Skeletal muscle satellite cell (primary cell): Measurements from ENCODE around the gene MYO7A.

Experiments
- H3K27me3 ChIP-seq: 2 replicates; pipeline ENCODE4 v1.7.0; 2013; ENCODE audit warnings: low read length; ENCODE audit not compliant: control insufficient read depth, insufficient read depth
- H3K36me3 ChIP-seq: 2 replicates; pipeline ENCODE4 v1.7.0; 2013; ENCODE audit warnings: mild to moderate bottlenecking, control low read depth, low read length; ENCODE audit not compliant: insufficient read depth
- H3K4me1 ChIP-seq: 2 replicates; pipeline ENCODE4 v1.7.0; 2013; ENCODE audit warnings: low read length; ENCODE audit not compliant: control insufficient read depth, insufficient read depth
- H3K4me2 ChIP-seq: 2 replicates; pipeline ENCODE4 v1.7.0; 2013; ENCODE audit warnings: mild to moderate bottlenecking, low read length
- H3K4me3 ChIP-seq: 2 replicates; pipeline ENCODE4 v1.7.0; 2013; ENCODE audit warnings: low read length
- H3K9ac ChIP-seq: 2 replicates; pipeline ENCODE4 v1.7.0; 2013; ENCODE audit warnings: mild to moderate bottlenecking, low read depth, low read length, moderate library complexity
- H3K9me3 ChIP-seq: replicated peaks from 2 replicates; pipeline ENCODE4 v1.7.0; 2013; ENCODE audit warnings: mild to moderate bottlenecking, control low read depth, low read length

The MYO7A gene

DNA sequence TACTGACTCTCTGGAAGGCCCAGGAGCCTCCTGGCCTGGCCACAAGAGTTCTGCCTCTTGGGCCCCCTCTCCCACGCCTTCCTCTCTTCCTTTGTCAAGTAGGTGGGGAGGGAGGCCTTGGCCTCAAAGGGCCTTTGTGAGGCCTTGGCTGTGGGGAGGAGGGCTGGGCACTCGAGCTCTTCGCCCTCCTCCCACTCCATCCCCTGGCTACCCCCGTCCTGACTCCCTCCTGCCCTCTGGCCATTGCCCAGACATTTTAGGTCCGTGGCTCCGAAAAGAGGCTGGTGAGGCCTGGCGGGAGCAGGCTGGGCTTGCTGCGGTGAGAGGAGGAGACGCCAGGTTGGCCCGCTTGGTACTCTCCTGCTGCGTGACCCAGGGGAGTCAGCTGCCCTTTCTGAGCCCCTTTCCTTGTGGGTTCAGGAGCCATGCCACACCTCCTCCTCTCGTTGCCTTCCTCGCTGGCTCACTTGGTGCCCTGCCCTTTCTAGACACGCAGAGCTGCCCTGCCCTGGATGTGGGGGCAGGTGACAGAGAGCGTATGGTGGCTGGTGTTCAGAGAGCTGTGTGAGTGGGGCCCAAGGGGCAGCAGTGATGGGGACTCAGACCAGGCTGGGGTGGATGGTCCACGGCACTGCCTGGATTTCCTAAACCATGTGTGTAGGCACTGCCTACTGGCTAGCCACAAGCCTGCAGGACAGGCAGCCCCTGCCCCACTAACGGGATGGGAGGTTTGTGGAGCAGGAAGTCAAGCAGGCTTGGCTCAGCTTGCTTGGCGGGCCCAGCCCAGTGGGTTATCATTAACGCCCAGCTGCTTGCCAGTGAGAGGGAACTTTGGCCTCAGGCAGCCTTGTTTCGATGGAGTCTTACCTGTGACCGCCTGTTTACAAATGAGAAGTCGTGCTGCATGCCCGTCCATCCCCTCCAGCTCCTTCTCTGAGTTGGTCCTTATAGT, 41.2 kb upstream of the MYO7A start:
- Histone ChIP-seq H3K4me2 (no peak overlapping the region), H3K4me3 (no peak overlapping the region), H3K4me1 (peaks cover 17% of the 10 kb centered on the region), H3K9me3 (no peaks in the 10 kb centered on the region), H3K36me3 (peaks cover 27% of the 10 kb centered on the region), H3K27me3 (no peaks in the 10 kb centered on the region), H3K9ac (no peak overlapping the region)

DNA sequence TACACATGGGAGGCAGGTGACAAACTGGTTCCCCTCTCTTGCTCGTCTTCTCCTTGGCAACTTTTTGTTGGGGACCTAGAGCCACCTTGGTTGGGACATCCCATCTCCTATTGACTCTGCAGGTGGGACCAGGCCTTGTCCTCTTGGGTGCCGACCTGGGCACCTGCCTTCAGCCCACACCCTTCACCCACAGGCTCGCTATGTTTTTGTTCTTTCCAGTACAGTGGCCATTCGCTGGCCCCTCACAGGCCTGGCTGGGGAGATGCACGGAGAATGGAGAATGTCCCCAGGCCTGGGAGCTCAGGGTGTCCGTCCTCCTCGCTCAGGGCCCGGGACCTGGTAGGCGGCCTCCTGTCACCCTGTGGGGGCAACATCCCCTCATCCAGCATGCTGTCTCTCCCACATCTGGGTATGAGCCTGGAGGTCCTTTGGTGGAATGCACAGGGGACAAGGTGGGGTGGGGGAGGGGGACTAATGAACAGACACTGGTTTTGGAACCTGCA, 40.3 kb upstream of the MYO7A start:
- Histone ChIP-seq H3K36me3 (peaks cover 27% of the 10 kb centered on the region), H3K4me1 (peaks cover 7% of the 10 kb centered on the region), H3K4me3 (no peak overlapping the region), H3K9ac (no peak overlapping the region), H3K27me3 (no peaks in the 10 kb centered on the region), H3K4me2 (no peak overlapping the region), H3K9me3 (no peaks in the 10 kb centered on the region)

DNA sequence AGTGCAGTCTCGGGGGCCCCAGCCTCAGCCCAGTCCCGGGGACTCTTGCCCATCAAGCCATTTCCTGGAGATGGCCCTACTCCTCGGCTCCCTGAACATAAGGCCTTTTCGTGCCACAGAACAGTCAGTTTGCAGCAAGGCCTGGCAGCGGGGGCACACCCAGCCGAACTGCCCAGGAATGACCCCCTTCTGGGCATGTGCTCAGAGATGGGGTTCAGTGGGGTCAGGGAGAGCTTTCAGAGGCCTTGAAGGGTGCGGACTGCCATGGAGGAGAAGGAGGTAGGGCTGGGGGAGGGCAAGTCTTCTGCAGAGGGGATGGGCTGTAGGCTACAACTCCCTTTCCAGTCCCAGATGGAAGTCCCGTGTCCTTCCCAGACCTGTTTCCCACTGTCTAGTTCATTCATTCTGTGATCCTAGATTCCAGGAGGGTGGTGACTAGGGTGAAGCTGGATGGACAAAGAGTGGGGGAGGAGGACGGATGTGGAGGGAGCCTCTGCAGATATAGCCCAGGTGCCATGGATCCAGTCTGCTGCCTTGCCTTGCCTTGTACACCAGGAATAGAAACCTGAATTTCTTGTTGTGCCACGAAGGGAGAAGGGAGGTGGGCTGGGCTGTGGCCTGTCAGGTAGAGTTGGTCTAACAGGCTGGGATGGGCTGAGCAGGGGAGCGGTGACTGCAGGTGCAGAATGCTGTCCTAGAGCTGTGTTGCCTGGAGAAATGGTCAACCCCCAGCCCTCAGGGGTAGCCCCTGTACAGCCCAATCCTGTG, 39.6 kb upstream of the MYO7A start:
- H3K36me3 ChIP-seq = peaks cover 27% of the 10 kb centered on the region
- no peaks in the 10 kb centered on the region for H3K9me3 ChIP-seq
- H3K9ac ChIP-seq = no peak overlapping the region
- H3K4me1 ChIP-seq = peaks cover under 1% of the 10 kb centered on the region
- H3K27me3 ChIP-seq = no peaks in the 10 kb centered on the region
- H3K4me2 ChIP-seq = no peak overlapping the region
- no peak overlapping the region for H3K4me3 ChIP-seq

DNA sequence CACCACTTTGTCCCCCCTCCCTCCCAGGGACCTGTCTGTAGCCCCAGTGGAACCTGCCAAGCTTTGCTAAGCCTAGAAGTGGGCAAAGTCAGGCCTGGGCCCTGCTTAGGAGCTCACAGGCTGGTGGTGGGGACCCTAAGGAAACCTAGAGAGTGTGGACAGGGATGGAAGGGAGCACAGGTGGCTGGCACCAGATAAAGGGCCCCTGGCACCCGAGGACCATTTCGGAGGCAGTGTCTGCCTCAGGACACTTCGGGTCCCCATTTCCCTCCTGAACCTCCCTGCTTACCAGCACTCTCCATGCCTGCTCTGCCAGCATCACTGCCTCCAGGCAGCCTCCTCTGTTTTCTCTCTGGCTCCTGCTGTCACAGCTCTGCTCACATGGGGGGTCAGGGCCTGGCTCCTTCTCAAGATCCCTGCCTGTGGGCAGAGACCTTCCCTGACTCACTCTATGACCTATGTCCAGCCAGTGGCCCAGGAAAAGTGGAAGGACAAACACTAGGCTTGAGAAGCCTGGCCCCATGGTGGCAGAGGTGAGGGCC, 39.0 kb upstream of the MYO7A start:
- H3K4me1 ChIP-seq = no peaks in the 10 kb centered on the region
- no peak overlapping the region for H3K9ac ChIP-seq
- no peak overlapping the region for H3K4me3 ChIP-seq
- H3K4me2 ChIP-seq = no peak overlapping the region
- H3K9me3 ChIP-seq = no peaks in the 10 kb centered on the region
- H3K36me3 ChIP-seq = peaks cover 30% of the 10 kb centered on the region
- no peaks in the 10 kb centered on the region for H3K27me3 ChIP-seq

DNA sequence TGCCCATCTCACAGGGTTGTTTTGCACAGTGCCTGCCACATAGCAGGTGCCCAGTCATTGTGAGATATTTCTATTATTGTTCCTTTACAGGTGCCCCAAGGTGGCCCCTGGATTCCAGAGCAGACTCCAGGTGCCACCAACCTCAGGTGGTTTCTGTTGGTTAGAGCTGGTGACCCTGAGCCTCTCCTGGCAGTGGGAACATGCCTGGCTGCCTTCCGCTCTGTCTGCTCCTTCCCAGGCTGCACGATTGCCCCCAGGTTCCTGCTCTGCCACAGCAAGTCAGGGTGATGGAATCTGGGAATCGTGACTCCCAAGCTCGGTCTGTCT, 38.0 kb upstream of the MYO7A start:
- no peaks in the 10 kb centered on the region for H3K9me3 ChIP-seq
- no peak overlapping the region for H3K4me3 ChIP-seq
- no peaks in the 10 kb centered on the region for H3K4me1 ChIP-seq
- H3K9ac ChIP-seq = no peak overlapping the region
- no peaks in the 10 kb centered on the region for H3K27me3 ChIP-seq
- no peak overlapping the region for H3K4me2 ChIP-seq
- peaks cover 34% of the 10 kb centered on the region for H3K36me3 ChIP-seq

DNA sequence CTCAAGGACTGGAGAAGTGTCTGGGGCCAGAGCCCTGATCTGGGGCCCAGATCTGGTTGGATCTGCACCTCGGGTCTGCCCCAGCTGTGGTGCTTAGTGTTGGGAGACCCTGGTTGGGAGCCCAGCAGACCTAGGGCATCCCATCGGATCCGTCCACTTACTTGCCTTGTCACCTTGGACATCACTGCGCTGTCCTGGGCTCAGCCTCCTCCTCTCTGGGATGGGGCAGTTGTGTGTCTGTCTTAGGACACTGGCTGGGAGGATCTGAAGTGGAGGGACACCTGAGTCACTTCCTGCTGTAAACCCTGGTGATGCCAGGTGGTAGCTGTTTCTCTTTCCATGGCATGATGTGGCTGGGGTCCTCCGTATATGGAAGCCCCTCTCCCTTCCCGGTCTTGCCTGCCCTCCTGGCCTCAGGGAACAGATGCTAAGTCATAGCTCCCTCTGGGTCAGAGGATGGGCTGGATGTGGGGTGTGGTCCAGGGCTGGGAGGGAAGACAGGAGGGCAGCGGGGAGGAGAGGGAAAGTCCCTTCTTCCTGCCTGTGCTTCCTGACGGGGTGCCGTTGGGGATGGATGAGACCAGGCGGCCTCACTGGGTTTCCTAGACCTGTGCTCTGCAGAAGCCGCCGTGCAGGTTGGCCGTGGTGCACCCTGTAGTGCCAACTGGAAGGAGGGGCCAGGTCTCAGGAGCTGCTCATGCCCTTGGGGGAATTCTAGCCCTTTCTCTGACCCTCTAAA, 37.5 kb upstream of the MYO7A start:
- Histone ChIP-seq H3K27me3 (no peaks in the 10 kb centered on the region), H3K9ac (no peak overlapping the region), H3K36me3 (peaks cover 34% of the 10 kb centered on the region), H3K4me1 (no peaks in the 10 kb centered on the region), H3K4me3 (no peak overlapping the region), H3K9me3 (no peaks in the 10 kb centered on the region), H3K4me2 (no peak overlapping the region)

DNA sequence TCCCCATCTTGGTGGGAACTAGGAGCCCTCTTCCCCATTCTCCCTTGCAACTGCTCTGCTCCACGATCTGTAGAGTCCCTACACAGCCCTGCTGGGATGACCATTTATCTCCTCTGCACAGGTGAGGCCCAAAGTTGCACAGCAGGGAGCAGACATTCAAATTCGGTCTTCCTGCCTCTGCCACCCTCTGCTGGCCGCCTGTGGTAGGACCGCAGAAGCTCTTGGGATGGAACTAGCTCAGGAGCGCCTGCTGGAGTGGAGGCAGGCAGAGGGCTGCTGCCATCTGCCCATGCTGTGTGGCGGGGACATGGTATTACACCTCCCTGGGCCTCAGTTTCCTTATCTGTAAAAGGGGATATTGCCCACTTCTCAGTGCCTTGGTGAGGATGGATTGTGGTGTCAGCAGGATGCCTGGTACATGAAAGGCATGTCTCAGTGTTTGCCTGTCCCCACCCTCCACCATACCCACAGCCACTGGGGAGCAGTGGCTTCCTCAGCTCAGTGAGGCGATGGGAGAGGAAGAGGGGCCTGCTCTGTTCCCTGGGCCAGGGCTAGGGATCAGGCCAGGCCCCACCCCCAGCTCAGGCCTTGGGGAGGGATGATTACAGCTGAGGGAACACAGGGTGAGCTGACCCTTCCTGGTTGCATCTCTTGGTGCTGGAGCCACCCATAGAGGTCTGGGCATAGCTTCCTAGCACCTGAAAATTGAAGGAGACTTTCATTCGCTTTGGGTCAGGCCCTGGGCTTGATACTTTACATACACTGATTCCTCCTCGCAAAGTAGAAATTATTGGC, 36.7 kb upstream of the MYO7A start:
- H3K9ac ChIP-seq = no peak overlapping the region
- no peak overlapping the region for H3K4me2 ChIP-seq
- H3K9me3 ChIP-seq = no peaks in the 10 kb centered on the region
- no peaks in the 10 kb centered on the region for H3K4me1 ChIP-seq
- H3K27me3 ChIP-seq = no peaks in the 10 kb centered on the region
- no peak overlapping the region for H3K4me3 ChIP-seq
- H3K36me3 ChIP-seq = peaks cover 28% of the 10 kb centered on the region

DNA sequence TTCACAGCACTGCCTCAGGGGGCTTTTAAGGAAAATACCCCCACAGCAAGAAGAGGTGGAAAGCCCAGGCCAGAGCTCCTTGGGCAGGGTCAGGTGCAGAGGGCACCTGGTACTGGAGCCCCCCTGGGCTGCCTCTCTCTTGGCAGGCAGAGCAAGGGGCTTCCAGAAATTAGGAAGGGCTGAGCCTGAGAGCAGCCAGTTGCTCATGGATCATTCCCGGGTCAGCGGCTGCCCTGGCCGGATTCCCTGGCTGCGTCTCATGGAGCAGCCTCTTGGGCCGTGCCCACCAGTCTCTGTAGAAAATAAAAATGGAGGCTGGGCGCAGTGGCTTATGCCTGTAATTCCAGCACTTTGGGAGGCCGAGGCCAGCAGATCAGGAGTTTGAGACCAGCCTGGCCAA, 35.7 kb upstream of the MYO7A start:
- Histone ChIP-seq H3K4me2 (no peak overlapping the region), H3K36me3 (peaks cover 22% of the 10 kb centered on the region), H3K4me3 (no peak overlapping the region), H3K9ac (no peak overlapping the region), H3K4me1 (no peaks in the 10 kb centered on the region), H3K9me3 (no peaks in the 10 kb centered on the region), H3K27me3 (no peaks in the 10 kb centered on the region)

DNA sequence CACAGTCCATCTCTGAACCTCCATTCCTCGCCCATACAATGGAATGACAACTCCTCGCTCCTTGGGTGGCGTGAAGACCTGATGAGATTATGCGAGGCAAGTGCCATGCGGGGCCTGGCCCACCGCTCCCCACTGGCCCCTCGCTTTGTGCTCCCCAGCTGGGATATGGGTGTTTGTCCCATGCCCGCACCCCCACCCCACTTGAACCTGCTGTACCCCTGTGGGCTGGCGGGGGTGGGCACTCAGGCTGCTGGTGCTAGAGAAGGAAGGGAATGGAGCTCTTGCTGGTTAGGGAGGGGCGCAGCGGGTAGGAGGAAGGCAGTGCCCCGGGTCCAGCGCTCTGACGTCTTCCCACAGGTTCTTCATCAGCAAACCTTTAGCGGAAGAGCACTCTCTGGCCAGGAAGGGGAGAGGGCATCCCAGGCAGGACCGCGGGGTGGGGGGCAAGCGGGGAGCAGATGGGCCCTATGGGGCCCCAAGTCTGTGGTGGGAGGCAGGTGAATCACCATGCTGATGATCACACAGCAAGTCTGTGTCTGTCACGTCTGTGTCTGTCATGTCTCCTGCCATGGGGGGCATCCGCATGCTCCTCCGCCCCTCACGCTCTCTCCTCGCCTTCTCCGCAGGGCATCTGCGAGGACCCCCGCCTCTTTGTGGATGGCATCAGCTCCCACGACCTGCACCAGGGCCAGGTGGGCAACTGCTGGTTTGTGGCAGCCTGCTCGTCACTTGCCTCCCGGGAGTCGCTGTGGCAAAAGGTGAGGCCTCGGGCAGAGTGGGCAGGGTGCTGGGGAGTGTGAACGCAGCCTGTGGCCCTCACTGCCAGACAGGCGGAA, 34.8 kb upstream of the MYO7A start:
- no peak overlapping the region for H3K9ac ChIP-seq
- no peaks in the 10 kb centered on the region for H3K9me3 ChIP-seq
- peaks cover 20% of the 10 kb centered on the region for H3K36me3 ChIP-seq
- no peak overlapping the region for H3K4me2 ChIP-seq
- no peak overlapping the region for H3K4me3 ChIP-seq
- H3K4me1 ChIP-seq = no peaks in the 10 kb centered on the region
- H3K27me3 ChIP-seq = no peaks in the 10 kb centered on the region
